GM21390 (cell line): ENCODE data around the gene TLX1.

Source experiments
- ATAC-seq: cut with Tn5 transposase; IDR thresholded peaks from one replicate; pipeline ENCODE4 v1.9.1; 2021; ENCODE audit not compliant: unreplicated experiment

Gene TLX1

GRCh38 chr10:101111547-101111946 is 19.6 kb upstream of the TLX1 start:
- ATAC-seq = no peak

- ATAC-seq = no peak
Measured at GRCh38 chr10:101112799-101113594, 18.1 kb upstream of the TLX1 start.

- ATAC-seq = no peak
Measured at GRCh38 chr10:101113890-101114403, 17.2 kb upstream of the TLX1 start.

- ATAC-seq = no peak
Measured at GRCh38 chr10:101114646-101115045, 16.5 kb upstream of the TLX1 start.

GRCh38 chr10:101116754-101117153 is 14.3 kb upstream of the TLX1 start:
- ATAC-seq = no peak

GRCh38 chr10:101118031-101118430 is 13.1 kb upstream of the TLX1 start:
- ATAC-seq = no peak

- ATAC-seq = no peak
Measured at GRCh38 chr10:101120520-101120883, 10.6 kb upstream of the TLX1 start.

- no peak for ATAC-seq
Measured at GRCh38 chr10:101120884-101121653, 10.0 kb upstream of the TLX1 start.

GRCh38 chr10:101121654-101122031 is 9.5 kb upstream of the TLX1 start:
- no peak for ATAC-seq

- no peak for ATAC-seq
Measured at GRCh38 chr10:101122270-101123084, 8.6 kb upstream of the TLX1 start.

GRCh38 chr10:101123085-101123814 is 7.8 kb upstream of the TLX1 start:
- ATAC-seq = no peak

- ATAC-seq = no peak
Measured at GRCh38 chr10:101123815-101124617, 7.1 kb upstream of the TLX1 start.

- ATAC-seq = no peak
Measured at GRCh38 chr10:101124933-101125332, 6.2 kb upstream of the TLX1 start.

- ATAC-seq = no peak
Measured at GRCh38 chr10:101126684-101127628, 4.1 kb upstream of the TLX1 start.

GRCh38 chr10:101130141-101130540 is 959 bp upstream of the TLX1 start:
- no peak for ATAC-seq

- ATAC-seq = no peak
Measured at GRCh38 chr10:101131962-101132635, 999 bp downstream of the TLX1 start.

GRCh38 chr10:101132636-101133473 is 1.8 kb downstream of the TLX1 start:
- ATAC-seq = no peak
